Endothelial cell of umbilical vein (primary cell): ENCODE measurements around the gene NR5A1. TPM values are rescaled to one million over a fixed set of nuclear protein-coding genes. Genes with fewer than 3 reads are reported as not detected.

Experiments used
- BruUV-seq: library from RNA; stranded (reverse); fragments of 400-500 nt; replicated peaks from 2 replicates; lab custom pipeline; 2021; lab: Mats Ljungman, UMichigan
- CTCF ChIA-PET: fragments of 300-600, 350-600 bp; sonication (Branson Sonifier 250); formaldehyde crosslinking; loops from one replicate; lab custom pipeline; 2021; ENCODE audit warnings: antibody characterized with exemption, inconsistent platforms; lab: Charles Lee
- POLR2A ChIA-PET: fragments of 300-600, 350-600 bp; sonication (Branson Sonifier 250); formaldehyde crosslinking; loops from one replicate; lab custom pipeline; 2021; ENCODE audit warnings: antibody characterized with exemption, inconsistent platforms; lab: Charles Lee
- DNase-seq: peaks from one replicate; pipeline ENCODE4 v3.0.0-alpha.2; 2011; ENCODE audit warnings: low read depth, low spot score
- FAIRE-seq: peaks from 2 replicates; lab custom pipeline; 2011; peaks lifted over from hg19 to GRCh38; lab: Jason Lieb, UNC
- H2AFZ ChIP-seq: 2 replicates; pipeline ENCODE4 v1.6.0; 2012; ENCODE audit warnings: low read depth, low read length, control low read depth, inconsistent platforms
- H3K27ac ChIP-seq: 2 replicates; pipeline ENCODE4 v1.5.1; 2011; ENCODE audit warnings: low read depth, mild to moderate bottlenecking, control low read depth, low read length, moderate library complexity; ENCODE audit not compliant: insufficient read depth
- H3K27me3 ChIP-seq, 2 experiments: 2 replicates each; pipeline versions ENCODE4 v1.6.0 to v1.6.1; 2011; ENCODE audit warnings: low read length in 2 of 2, mixed read lengths in 1 of 2; ENCODE audit not compliant: control insufficient read depth in 2 of 2, insufficient read depth in 2 of 2
- H3K36me3 ChIP-seq, 2 experiments: 2 replicates in 1 of 2; 3 replicates in 1 of 2; pipeline ENCODE4 v1.5.1; 2011; ENCODE audit warnings: low read length in 2 of 2, mild to moderate bottlenecking in 1 of 2, moderate library complexity in 1 of 2; ENCODE audit not compliant: control insufficient read depth in 2 of 2, insufficient read depth in 2 of 2; ENCODE audit errors: extremely low read depth in 1 of 2
- H3K4me1 ChIP-seq: 3 replicates; pipeline ENCODE4 v1.5.1; 2011; ENCODE audit warnings: mild to moderate bottlenecking, low read length; ENCODE audit not compliant: control insufficient read depth, insufficient read depth; ENCODE audit errors: extremely low read depth
- H3K4me2 ChIP-seq: 2 replicates; pipeline ENCODE4 v1.6.1; 2011; ENCODE audit warnings: low read length, control low read depth, mixed read lengths; ENCODE audit not compliant: insufficient read depth
- H3K4me3 ChIP-seq, 3 experiments: fragments of 200-600 bp in 1 of 3; sonication (generic), shearing (Covaris generic) in 1 of 3; replicated peaks in 1 of 3; 2 replicates each; pipeline ENCODE4 v1.5.1; 2011 to 2016; ENCODE audit warnings: control low read depth in 3 of 3, low read length in 3 of 3, mild to moderate bottlenecking in 2 of 3, inconsistent platforms in 1 of 3, low read depth in 1 of 3, moderate library complexity in 1 of 3; ENCODE audit not compliant: insufficient read depth in 1 of 3
- H3K79me2 ChIP-seq: 2 replicates; pipeline ENCODE4 v1.6.0; 2012; ENCODE audit warnings: low read length, inconsistent platforms; ENCODE audit not compliant: control insufficient read depth, insufficient read depth
- H3K9ac ChIP-seq: replicated peaks from 2 replicates; pipeline ENCODE3; 2011; ENCODE audit warnings: low read length, control low read depth; ENCODE audit not compliant: insufficient read depth; ENCODE audit errors: extremely low read depth
- H3K9me1 ChIP-seq: replicated peaks from 3 replicates; pipeline ENCODE4 v1.6.0; 2011; ENCODE audit warnings: mild to moderate bottlenecking, low read length; ENCODE audit not compliant: control insufficient read depth, insufficient read depth; ENCODE audit errors: extremely low read depth
- H3K9me3 ChIP-seq: replicated peaks from 2 replicates; pipeline ENCODE4 v1.5.1; 2012; ENCODE audit warnings: low read length, inconsistent platforms; ENCODE audit not compliant: control insufficient read depth, insufficient read depth
- H4K20me1 ChIP-seq: replicated peaks from 2 replicates; pipeline ENCODE3; 2011; ENCODE audit warnings: mild to moderate bottlenecking, low read length; ENCODE audit not compliant: control insufficient read depth, insufficient read depth; ENCODE audit errors: extremely low read depth
- EZH2 ChIP-seq: IDR thresholded peaks from 2 replicates; pipeline ENCODE4 v1.6.1; 2012; ENCODE audit warnings: borderline replicate concordance, low read depth, mild to moderate bottlenecking, moderate library complexity, low read length, inconsistent platforms; ENCODE audit not compliant: severe bottlenecking
- FOS ChIP-seq: IDR thresholded peaks from 2 replicates; pipeline ENCODE4 v1.6.1; 2011; ENCODE audit warnings: mild to moderate bottlenecking, low read length, moderate library complexity, borderline replicate concordance; ENCODE audit not compliant: insufficient read depth
- GATA2 ChIP-seq: IDR thresholded peaks from 2 replicates; pipeline ENCODE4 v1.7.0; 2011; ENCODE audit warnings: low read depth, mild to moderate bottlenecking, moderate library complexity, mixed read lengths, low read length; ENCODE audit not compliant: insufficient read length, insufficient read depth
- JUN ChIP-seq: IDR thresholded peaks from 2 replicates; pipeline ENCODE4 v1.6.1; 2011; ENCODE audit warnings: borderline replicate concordance, low read depth; ENCODE audit not compliant: insufficient read length, insufficient read depth
- MYC ChIP-seq: IDR thresholded peaks from one replicate; pipeline ENCODE4 v1.6.1; 2011; ENCODE audit warnings: mild to moderate bottlenecking, low read depth, low read length
- POLR2A ChIP-seq: IDR thresholded peaks from 2 replicates; pipeline ENCODE4 v1.6.1; 2012; ENCODE audit warnings: low read depth, mild to moderate bottlenecking, control low read depth, low read length
- POLR2AphosphoS5 ChIP-seq: IDR thresholded peaks from 2 replicates; pipeline ENCODE4 v1.6.1; 2012; ENCODE audit warnings: low read depth, mild to moderate bottlenecking, control low read depth, low read length, moderate library complexity; ENCODE audit not compliant: insufficient read depth
- dilution Hi-C: fragments of 300-500 bp; cut with MboI; formaldehyde crosslinking; loops from one replicate; pipeline ENCODE4 v1.15.0; 2019; ENCODE audit warnings: low sequenced_read_pairs; ENCODE audit not compliant: extremely low pct_ligation_motif_present
- intact Hi-C: fragments of 100-400 bp; cut with micrococcal nuclease; formaldehyde crosslinking; loops from one replicate; pipeline ENCODE4 v1.10.0; 2022
- polyA plus RNA-seq, 4 experiments: library from polyadenylated mRNA; depleted of rRNA in 3 of 4; stranded (reverse) in 3 of 4; unstranded in 1 of 4; fragments of >200 nt; gene quantifications; 2 replicates each; pipeline versions ENCODE4 v1.2.1 to v1.2.3, GENCODE V29; 2011 to 2012; ENCODE audit warnings: missing spikeins in 1 of 4
- total RNA-seq: library from RNA; stranded (reverse); gene quantifications from 2 replicates; pipeline ENCODE4 v1.2.3, GENCODE V29; 2021
- TF ChIP-seq, protein P1 (sequence below), 2 donors: IDR thresholded peaks; 1 replicate in 1 of 2; 2 replicates in 1 of 2; pipeline ENCODE4 v1.5.1; 2011; ENCODE audit warnings: low read length in 2 of 2, mild to moderate bottlenecking in 2 of 2, moderate library complexity in 2 of 2, control low read depth in 1 of 2, inconsistent platforms in 1 of 2, low read depth in 1 of 2; ENCODE audit not compliant: insufficient read depth in 1 of 2; ENCODE audit errors: extremely low read depth in 1 of 2
- TF ChIP-seq, protein P2 (sequence below): IDR thresholded peaks from 2 replicates; pipeline ENCODE4 v1.6.1; 2011; ENCODE audit not compliant: insufficient read depth, insufficient read length

Gene NR5A1
- total and polyA plus RNA-seq, 2 donors (not counting 3 experiments of a cell fraction or from before 2014, with no cell fraction given): not detected

DNA sequence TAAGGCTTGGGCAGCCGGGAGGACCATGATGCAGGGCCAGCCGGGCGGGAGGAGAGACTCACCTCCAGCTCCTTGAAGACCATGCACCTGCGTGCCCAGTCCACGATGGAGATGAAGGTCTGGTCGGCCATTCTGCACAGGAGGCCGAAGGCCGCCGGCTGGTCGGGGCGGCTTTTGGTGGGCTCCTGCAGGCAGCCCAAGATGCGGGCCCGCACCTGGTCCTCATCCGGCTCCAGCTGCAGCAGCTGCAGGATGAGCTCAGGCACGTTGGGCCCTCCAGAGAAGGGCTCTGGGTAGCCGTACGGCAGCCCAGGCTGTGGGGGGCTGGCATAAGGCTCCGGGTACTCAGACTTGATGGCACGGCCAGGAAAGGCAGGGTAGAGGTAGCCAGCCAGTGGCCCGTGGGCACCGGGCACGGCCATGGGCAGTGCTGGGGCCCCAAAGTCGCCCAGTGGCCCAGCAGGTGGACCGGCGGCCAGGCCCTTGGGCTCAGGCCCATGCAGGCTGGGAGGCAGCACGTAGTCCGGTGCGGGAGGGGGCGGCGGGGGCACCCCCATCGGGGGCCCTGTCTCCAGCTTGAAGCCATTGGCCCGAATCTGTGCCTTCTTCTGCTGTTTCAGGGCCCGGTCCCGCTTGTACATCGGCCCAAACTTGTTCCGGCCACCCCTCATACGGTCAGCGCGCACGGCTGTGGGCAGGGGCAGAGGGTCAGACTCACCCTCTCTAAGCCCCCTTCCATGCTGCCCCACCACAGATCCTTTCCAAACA lies 7.0 kb downstream of the NR5A1 start:
- no peaks in the 10 kb centered on the region for H3K9me3 ChIP-seq
- ChIA-PET POLR2A (no interaction called here), CTCF (interaction anchor here (2.7 kb wide), 1 partner anchor 11 kb away, joined by 8 read pairs; no protein-coding TSS in a partner anchor)
- dilution Hi-C loops (no loop called here), intact Hi-C loops (no loop called here)
- no peak overlapping the region for H3K4me3 ChIP-seq
- H3K9ac ChIP-seq: no peak overlapping the region
- DNase-seq (no peak), FAIRE-seq (no peak)
- H3K27ac ChIP-seq: no peak overlapping the region
- H2AFZ ChIP-seq: no peak overlapping the region
- H3K36me3 ChIP-seq: no peaks in the 10 kb centered on the region
- BruUV-seq: no TSS peak
- H4K20me1 ChIP-seq: no peaks in the 10 kb centered on the region
- TF ChIP-seq EZH2 (no peak), GATA2 (no peak), FOS (no peak), MYC (no peak), POLR2AphosphoS5 (no peak), POLR2A (no peak), JUN (no peak)
- TF ChIP-seq, protein P1, sequence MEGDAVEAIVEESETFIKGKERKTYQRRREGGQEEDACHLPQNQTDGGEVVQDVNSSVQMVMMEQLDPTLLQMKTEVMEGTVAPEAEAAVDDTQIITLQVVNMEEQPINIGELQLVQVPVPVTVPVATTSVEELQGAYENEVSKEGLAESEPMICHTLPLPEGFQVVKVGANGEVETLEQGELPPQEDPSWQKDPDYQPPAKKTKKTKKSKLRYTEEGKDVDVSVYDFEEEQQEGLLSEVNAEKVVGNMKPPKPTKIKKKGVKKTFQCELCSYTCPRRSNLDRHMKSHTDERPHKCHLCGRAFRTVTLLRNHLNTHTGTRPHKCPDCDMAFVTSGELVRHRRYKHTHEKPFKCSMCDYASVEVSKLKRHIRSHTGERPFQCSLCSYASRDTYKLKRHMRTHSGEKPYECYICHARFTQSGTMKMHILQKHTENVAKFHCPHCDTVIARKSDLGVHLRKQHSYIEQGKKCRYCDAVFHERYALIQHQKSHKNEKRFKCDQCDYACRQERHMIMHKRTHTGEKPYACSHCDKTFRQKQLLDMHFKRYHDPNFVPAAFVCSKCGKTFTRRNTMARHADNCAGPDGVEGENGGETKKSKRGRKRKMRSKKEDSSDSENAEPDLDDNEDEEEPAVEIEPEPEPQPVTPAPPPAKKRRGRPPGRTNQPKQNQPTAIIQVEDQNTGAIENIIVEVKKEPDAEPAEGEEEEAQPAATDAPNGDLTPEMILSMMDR (IDR thresholded peaks at IDR 0.05; ENCODE audit: extremely low read depth in 1 of 2, insufficient read depth in 1 of 2, low read depth in 1 of 2, low read length in 2 of 2): no peak
- TF ChIP-seq, protein P2, sequence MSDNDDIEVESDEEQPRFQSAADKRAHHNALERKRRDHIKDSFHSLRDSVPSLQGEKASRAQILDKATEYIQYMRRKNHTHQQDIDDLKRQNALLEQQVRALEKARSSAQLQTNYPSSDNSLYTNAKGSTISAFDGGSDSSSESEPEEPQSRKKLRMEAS: no peak
- H3K4me1 ChIP-seq: no peaks in the 10 kb centered on the region
- H3K79me2 ChIP-seq: no peaks in the 10 kb centered on the region
- no peaks in the 10 kb centered on the region for H3K9me1 ChIP-seq
- no peak overlapping the region for H3K4me2 ChIP-seq
- peaks cover 31 to 39% of the 10 kb centered on the region in 2 experiments for H3K27me3 ChIP-seq
